HG03066 (cell line): ENCODE results near the gene CCDC169.
"Not testable (repeated sequence)": the region's sequence is repeated elsewhere in the genome, so short reads cannot be mapped to it uniquely, and the experiment has no call there.

Source experiments
- ATAC-seq: cut with Tn5 transposase; IDR thresholded peaks from one replicate; pipeline ENCODE4 v1.9.1; 2021; ENCODE audit warnings: low read depth; ENCODE audit not compliant: unreplicated experiment

Gene CCDC169

DNA sequence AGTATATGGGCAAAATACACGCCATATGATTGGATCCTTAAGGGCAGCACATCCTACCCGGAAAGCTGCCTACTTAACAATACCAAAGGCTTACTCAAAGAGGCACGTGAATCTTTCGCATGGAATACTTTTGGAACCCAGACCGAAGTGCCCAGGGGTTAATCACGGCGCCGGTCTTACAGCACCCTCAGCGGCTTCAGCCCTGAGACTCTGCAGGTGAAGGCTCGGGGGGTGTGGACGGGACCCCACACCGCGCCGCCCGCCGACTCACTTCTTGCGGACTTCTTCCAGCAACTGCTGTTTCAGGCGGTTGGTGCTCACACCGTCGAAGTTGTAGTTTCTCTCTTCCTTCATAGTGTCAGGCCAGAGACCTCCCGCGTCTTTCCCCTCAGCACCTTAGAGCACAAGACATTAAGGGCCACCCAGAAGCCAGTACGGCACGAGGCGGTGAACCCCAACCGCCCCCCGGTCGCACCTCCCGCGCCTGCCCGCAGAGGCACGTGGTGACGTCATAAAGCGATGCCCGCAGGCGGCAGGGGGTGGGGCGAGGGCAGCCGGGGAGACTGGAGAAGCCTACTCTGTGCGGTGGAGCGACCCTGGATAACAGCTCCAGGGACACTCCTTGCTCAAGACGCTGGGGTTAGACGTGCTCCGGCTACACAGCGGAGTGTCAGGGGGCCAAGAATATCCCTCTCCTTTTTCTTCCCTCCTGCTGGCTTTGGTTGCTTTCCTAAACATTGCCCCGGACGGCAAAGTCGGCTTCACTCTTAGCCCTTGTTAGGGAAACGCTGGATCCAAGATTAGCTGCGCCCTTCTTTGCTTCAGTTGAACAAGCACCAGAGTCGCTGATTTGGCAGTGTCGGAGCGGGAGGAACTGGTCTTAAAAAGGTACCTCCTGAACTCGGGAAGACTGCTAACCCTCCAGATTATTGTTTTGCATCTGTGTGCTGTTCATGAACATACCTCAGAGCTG is at the start of gene CCDC169:
TSS of gene CCDC169 (minus strand) at position 449 of the 973 bp plus-strand sequence. CDS start at position 354, 95 bp downstream.
- peak; percentile 65 for ATAC-seq

DNA sequence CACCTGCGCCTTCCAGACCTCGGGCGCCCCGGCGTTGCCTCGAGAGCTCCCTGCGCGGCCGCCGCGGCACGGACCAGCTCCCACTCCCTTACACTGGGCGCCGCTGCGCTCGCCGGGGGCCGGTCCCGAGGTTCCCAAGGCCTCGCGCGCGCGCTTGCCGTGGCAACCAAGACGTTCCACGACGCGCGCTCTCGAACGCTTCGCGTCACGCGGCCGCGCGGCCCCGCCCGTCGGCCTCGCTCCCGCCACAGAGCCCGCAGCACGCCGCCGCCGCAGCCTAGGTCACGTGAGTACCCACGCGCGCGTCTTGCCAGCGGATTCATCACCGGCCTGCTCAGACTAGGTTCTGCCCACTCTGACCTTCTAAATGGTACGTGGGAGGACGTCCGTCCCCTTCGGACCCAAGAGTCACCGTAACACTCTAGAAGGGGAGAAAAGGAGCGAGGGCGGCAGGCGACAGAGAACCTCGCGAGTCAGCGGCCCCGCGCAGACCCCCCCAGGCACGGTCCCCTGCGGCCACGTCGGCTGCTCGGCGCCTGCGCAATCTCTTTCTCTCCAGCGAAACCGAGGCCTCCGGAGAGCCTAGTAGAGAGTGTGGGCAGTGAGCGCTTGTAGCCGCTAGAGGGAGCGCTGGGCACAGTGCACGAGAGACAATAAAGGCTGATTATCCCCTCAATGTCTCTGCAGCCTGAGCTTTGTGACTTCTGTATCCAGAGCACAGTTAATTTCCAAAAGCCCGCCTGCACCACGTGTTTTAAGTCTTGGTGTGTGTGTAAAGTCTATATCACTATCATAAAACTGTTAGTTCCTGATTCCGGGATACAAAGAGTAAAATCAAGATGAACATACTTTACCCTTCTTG is 48.8 kb upstream of the CCDC169 start, which contains the start of gene SPART:
TSS of gene SPART (minus strand) at position 173 of the 862 bp plus-strand sequence. CDS start 10,564 bp downstream, outside the sequence.
- peak; percentile 87 for ATAC-seq

DNA sequence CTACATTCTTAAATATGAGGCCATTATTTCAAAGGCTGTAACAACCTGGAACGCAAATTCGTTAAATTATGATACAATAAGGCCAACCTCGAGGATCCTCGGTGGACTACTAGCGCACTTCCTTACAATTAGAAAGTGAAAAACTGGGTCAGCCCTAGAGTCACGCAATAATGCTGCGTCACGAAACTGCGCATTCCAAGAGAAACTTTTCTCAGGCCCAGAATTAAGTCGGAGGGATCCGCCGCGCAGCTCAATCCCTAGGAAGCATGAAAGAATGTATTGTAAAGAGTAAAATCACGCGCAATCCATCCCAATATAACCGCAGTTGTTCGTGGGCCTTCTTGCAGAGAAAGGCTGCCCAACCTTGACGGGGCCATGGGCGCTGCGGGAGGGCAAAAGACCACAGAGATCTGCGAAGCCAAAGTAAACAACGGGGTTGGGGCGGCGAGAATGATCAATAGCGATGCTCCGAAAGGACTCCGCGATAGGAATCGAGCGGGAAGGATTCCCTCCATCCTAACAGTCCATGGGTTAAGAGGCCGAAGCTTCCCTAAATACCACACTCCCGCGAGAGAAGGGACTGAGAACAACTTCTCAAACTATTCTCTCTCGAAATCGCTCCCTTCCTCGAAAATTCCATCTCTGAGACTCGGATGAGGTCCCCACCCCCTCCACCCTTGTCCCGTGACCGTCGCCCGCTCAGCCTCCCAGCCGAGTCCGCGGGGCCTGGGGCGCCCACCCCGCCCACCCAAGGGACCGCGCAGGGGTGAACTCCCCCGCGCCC is 48.0 kb upstream of the CCDC169 start:
- peak; percentile 28 for ATAC-seq

DNA sequence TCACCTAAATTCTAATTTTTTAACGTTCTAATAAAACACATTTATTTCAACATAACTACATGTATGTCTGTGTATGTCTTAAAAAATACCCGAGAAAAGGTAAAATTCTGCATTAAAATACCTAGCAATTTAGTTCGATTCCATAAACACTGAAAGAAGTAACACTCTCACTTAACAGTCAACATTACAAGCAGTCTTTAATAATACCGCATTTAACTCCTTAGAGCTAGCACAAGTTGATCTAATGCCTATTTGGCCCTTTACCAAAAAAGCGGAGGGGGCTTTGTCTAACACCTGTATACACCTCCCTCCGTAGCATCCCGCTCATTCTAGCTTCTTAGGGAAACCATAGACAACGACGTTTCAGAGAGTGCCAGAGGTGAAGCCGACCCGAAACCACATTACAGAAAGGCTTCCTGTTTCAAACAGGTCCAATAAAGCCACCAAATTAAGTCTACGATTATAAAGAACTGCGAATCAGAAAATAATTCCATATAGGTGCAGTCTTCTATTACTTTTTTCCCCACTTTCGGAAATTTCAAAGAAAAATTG is 47.3 kb upstream of the CCDC169 start:
- ATAC-seq: peak; percentile 24

DNA sequence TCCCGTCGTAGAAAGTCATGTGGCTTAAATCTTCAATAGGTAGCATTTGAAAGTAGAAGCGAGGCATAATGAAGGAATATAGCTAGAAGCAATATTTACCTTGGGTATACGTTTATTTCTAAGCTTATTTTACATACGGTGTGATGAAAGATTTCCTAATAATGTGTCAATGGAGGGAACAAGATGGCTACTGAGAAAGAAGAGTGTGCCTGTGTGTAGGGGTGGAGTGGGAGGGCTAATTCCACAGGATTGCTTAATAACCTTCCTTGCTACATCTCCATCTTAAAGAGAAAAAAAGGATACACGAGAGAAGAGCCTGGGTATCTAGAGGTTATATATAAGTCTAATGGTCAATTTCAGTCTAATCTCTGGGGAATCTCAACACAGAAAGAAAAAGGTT is 46.6 kb upstream of the CCDC169 start:
- ATAC-seq: no peak

DNA sequence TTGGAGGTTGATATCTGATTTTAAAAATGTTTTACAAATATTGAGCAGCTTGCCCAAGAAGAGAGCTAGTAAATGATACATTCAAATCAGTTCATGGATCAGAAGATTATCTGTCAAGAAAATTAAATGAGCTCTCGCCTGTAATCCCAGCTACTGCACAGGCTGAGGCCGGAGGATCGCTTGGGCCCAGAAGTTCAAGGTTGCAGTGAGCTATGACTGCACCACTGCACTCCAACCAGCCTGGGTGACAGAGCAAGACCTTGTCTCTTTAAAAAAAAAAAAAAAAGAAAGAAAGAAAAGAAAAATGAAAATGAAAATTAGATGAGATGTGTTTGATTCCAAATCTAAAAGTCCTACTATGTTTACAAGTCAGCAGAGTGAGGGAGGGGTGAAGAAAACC is 46.2 kb upstream of the CCDC169 start:
- no peak for ATAC-seq

DNA sequence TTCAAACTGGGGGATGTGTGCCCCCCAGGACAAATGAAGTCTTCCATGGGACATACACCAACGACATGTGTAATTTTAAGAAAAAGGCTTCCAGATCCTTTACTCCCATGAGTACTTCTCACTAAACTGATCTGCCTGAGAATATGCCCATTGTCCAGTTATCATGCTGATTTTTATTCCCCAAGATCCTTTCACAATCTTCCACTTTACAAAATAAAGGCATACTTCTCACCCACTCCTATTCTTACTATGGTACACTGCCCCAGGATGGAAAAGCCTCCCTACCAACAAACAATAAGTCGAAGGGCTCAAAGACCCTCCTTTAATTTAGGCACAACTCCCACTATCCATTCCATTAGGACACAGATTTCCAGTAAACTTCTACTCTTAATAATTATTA is 45.1 kb upstream of the CCDC169 start:
- no peak for ATAC-seq

DNA sequence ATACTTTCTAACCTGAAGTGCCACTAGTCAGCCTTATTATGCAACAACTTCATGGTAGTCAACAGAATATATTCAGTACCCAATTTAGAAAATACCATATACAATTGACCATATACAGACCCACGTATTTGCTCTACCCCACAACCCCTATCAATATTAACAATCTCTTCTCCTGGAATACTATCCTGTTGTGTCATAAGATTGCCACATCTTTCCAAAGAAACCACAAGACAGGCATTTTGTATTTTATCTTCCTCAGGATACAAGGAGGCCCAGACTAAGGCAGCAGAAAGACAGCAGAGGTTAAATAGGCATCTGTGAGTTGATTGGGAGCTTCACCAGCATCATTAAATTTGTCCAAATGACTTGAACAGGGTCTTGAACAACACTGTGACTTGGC is 44.1 kb upstream of the CCDC169 start:
- no peak for ATAC-seq

DNA sequence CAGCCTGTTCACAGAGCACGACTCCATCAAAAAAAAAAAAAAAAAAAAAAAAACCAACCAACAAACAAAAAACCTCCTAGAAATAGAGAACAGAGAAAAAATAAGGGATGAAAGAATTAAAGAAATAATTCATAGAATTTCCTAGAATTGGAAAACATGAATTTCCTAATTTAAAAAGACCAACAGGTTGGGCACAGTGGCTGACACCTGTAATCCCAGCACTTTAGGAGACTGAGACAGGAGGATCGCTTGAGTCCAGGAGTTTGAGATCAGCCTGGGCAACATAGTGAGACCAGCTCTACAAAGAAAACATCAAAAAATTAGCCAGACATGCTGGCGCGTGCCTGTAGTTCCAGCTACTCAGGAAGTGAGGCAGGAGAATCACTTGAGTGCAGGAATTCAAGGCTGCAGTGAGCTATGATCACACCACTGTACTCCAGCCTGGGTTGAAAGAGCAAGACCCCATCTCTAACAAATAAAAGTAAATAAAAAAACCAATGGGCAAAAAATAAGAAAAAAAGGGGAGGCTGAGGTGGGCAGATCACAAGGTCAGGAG is 42.1 kb upstream of the CCDC169 start:
- no peak for ATAC-seq

DNA sequence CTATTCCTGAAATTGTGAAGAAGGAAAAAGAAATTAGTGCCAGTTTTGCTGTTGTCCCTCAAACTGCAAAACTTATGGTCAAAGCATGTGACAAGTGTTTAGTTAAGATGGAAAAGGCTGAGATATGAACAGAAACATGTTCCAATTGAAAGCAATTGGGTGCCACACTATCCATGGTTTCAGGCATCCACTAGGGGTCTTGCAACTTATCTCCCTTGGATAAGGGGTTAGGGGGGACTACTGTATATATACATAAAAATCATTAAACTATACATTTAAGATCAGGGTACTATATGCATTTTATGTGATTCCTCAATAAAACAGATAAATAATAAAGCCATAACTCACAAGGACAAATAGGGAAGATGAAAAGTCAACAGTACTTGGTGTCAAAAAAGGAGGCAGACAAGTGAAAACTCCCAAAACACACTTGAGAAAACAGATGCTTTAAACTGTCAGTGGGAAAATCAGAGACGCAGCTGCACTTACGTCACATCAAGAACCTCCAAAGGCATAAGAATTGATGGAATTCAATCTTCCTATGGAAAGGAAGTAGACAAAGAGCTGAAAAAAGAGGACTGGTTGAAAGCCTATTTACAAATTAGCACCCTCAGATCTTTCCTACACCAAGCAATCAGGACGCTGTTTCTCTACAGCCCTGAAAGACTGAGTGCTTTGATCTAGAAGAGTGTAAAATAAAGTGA is 40.5 kb upstream of the CCDC169 start:
- no peak for ATAC-seq

DNA sequence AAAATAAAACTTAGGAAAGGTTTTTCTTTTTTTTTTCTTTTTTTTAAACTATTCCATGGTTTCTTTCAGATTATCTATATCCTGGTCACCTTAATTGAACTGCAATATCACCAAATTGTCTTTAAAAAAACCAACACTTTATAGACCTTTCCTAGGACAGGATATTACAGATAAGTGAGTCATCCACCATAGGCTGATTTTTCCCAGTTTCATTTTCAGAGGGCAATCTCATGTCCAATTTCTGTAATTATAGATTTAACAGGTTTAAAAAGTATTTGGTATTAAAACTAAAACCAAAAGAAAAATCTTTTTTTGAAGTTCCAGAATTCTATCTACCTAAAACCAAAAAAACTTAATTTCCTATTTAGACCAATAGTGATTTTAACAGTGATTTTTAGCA is 35.4 kb upstream of the CCDC169 start:
- ATAC-seq: no peak

DNA sequence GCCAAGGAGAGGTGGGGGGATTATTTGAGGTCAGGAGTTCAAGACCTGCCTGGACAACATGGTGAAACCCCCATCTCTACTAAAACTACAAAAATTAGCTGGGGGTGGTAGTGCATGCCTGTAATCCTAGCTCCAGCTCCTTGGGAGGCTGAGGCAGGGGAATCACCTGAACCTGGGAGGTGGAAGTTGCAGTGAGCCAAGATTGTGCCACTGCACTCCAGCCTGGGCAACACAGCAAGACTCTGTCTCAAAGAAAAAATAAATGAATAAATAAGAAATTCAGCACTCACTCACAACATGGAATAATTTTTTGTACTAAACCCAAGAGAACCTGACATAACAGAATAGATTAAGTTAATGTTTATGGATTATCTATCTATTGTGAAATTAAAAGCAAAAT is 34.6 kb upstream of the CCDC169 start:
- not testable (repeated sequence) for ATAC-seq

DNA sequence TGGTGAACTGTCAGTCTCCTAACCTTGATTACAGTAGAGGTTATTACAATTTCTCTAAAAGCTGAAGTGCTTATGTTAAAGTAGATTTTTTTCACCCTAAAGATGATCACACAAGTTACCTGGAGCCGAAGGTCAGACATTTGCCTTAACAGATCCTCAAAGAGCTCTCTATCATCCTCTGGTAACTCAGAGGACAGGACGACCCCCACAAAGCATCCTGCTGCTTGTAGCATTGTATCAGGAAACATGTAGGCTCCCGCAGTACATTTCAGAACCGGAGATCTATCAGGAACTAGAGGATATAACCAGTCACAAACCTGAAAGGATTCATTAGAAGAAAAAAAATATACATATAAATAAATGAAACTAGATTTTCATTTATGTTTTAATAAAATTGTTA is 33.7 kb upstream of the CCDC169 start:
- no peak for ATAC-seq

DNA sequence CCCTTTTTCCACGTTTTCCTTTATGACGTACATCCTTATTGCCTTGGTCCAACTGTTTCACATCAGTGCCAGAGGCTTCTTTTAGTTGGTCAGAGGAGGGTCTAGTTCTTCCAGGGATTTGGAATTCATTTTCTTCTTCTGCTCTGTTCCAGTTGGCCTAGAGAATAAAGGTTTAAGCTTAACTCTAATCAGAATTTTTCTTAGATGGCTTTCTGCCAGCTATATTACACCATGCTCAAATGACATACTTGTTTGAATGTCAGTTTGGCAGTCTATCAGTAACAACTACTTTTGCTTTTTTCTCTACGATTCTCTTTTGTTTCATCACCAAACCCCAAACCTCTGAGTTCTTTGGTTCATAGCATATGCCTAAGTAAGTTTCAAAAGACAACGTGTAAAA is 31.7 kb upstream of the CCDC169 start:
- no peak for ATAC-seq

DNA sequence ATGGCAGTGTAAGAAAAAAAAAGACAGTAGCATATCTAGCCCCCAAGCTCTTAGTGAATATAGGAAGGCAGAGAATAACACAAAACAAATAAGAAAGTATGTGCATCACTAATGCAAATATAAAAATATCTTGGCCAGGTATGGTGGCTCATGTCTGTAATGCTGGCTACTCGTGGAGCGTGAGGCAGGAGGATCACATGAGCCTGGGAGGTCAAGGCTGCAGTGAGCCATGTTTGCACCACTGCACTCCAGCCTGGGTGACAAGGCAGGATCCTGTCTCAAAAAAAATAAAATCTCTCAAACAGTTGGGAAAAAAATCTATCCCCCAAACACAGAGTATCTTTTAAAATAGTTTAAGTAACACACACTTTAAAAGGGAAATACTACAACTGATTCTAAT is 31.2 kb upstream of the CCDC169 start:
- ATAC-seq: no peak

DNA sequence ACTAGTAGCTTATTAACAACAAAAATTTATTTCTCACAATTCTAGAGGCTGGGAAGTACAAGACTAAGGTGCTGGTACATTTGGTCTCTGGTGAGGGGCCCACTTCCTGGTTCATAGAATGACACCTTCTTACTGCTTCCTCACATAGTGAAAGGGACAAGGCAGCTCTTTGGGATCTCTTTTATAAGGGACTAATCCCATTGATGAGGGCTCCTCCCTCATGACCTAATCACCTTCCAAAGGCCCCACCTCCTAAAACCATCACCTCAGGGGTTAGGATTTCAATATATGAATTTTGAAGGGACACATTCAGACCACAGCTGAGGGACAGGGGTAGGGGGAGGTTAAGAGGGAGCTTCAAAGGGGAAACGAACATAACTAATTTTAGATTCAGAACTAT is 28.3 kb upstream of the CCDC169 start:
- no peak for ATAC-seq

DNA sequence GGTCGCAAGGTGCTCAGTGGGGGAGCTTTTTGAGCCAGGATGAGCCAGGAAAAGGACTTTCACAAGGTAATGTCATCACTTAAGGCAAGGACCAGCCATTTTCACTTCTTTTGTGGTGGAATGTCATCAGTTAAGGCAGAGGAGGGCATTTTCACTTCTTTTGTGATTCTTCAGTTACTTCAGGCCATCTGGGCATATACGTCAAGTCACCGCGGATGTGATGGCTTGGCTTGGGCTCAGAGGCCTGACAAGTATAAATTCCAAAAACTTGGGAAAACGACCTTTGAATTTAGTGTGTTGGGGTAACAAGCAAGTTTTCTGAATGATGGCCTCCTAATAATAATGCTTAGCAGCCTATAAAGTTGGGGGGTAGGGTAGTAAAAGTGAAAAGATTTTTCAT is 27.3 kb upstream of the CCDC169 start:
- ATAC-seq: not testable (repeated sequence)

DNA sequence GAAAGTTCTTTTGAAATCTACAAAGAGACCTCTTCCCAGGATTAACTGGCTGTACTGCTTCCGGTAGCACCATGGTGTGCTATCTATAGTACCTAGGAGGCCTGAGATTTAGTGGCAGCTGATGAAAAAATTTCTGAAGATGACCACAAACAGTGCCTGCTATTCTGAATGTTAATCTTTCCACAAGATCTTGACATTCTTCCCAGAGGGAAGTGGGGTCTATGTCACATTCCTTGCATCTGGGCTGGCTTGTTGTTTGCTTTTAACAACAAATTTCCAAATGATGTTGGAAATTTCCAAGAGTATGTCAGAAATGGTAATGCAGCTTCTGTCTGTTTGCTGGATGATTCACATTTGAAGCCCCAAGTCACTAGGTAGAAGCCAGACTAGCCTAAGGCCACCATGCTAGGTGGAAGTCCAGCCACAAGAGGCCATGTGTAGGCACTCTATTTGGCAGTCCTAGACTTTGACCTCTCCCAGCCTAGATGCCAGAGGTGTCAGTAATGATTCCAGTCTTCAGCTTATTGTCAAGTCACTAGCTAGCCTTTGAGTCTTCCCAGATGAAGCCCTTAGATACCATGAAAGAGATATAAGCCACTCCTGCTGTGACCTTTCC is 26.4 kb upstream of the CCDC169 start:
- ATAC-seq: no peak

DNA sequence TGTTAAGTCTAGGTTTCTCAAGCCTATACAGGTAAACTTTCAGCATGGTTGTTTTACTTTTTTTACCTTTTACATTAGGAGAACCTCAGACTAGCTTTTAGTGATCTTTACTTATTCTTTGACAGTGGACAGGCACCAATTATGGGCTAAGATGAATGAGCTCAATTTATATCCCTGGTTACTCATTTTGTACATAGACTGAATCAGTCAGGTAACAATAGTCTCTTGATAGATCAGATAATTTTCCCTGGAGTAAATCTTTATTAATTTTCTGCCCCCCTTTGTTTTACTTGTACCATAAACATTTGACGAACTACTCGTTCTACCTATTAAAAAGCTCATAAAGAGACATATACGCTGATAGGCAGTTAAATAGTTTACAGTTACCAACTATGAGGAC is 25.8 kb upstream of the CCDC169 start:
- no peak for ATAC-seq
